SJSA1 (cell line): ENCODE measurements around the gene C2orf92. TPM values are rescaled to one million over a fixed set of nuclear protein-coding genes. Genes with fewer than 3 reads are reported as not detected.

Experiments used
- total RNA-seq: library from RNA; depleted of rRNA; stranded (reverse); fragments of >200 nt; shearing (Covaris generic); gene quantifications from 2 replicates; pipeline ENCODE4 v1.2.3, GENCODE V29; 2014; rRNA removed

C2orf92 gene
- total RNA-seq, 1 experiment from 2014 or later = 0.24 TPM

Other genes with a start within 250 kb of the C2orf92 start
- 5.5 and 8.5 TPM in 2 replicates for gene ANKRD36B, start 79.8 kb upstream of the C2orf92 start, total RNA-seq
- 233 and 275 TPM in 2 replicates for gene COX5B, start 23.7 kb upstream of the C2orf92 start, total RNA-seq
- 22.1 and 28.3 TPM in 2 replicates for gene ACTR1B, start 5.7 kb upstream of the C2orf92 start, total RNA-seq
- gene ZAP70, start 43.9 kb downstream of the C2orf92 start, total RNA-seq = not detected in 2 replicates